GM12878 (cell line): Measurements from ENCODE around the gene ITGA1. TPM values are rescaled to one million over a fixed set of nuclear protein-coding genes. Genes with fewer than 3 reads are reported as not detected.
"Not testable (repeated sequence)": the region's sequence is repeated elsewhere in the genome, so short reads cannot be mapped to it uniquely, and the experiment has no call there.

ENCODE experiments used
- ATAC-seq: fragments of 200-7000 bp; cut with Tn5 transposase; 3 replicates; pipeline ENCODE4 v1.9.1; 2020; ENCODE audit warnings: mild to moderate bottlenecking, moderate library complexity
- BruUV-seq: library from RNA; stranded (reverse); fragments of 400-500 nt; replicated peaks from 2 replicates; lab custom pipeline; 2021; lab: Mats Ljungman, UMichigan
- CTCF ChIA-PET: fragments of 300-600 bp; sonication (Branson Sonifier 250); formaldehyde crosslinking; extraction: SDS; loops from one replicate; lab custom pipeline; 2021; ENCODE audit warnings: inconsistent platforms; lab: Yijun Ruan, JAX
- POLR2A ChIA-PET: fragments of 350-600 bp; formaldehyde crosslinking; extraction: SDS; loops from one replicate; lab custom pipeline; 2021; ENCODE audit warnings: inconsistent platforms; lab: Charles Lee
- RAD21 ChIA-PET: fragments of 300-600 bp; sonication (Branson Sonifier 250); formaldehyde crosslinking; loops from one replicate; lab custom pipeline; 2023; ENCODE audit warnings: antibody characterized with exemption; ENCODE audit not compliant: unreplicated experiment; lab: Charles Lee
- SMC1A ChIA-PET: fragments of 300-600 bp; sonication (Branson Sonifier 250); formaldehyde crosslinking; loops from one replicate; lab custom pipeline; 2023; ENCODE audit not compliant: unreplicated experiment, uncharacterized antibody; lab: Charles Lee
- DNase-seq: peaks from one replicate; pipeline ENCODE4 v3.0.0-alpha.2; 2011; ENCODE audit warnings: low read depth, low spot score
- FAIRE-seq: peaks from 3 replicates; lab custom pipeline; 2011; peaks lifted over from hg19 to GRCh38; lab: Jason Lieb, UNC
- H2AFZ ChIP-seq: 2 replicates; pipeline ENCODE4 v1.6.0; 2011; ENCODE audit warnings: low read depth, low read length, control low read depth; ENCODE audit not compliant: control insufficient read depth
- H3K27ac ChIP-seq: 2 replicates; pipeline ENCODE4 v1.5.1; 2011; ENCODE audit warnings: control low read depth; ENCODE audit not compliant: control insufficient read depth, insufficient read depth
- H3K27me3 ChIP-seq, 2 experiments: replicated peaks in 1 of 2; 2 replicates each; pipeline versions ENCODE4 v1.6.0 to v1.6.1; 2011; ENCODE audit warnings: low read length in 1 of 2; ENCODE audit not compliant: control insufficient read depth in 2 of 2, insufficient read depth in 2 of 2
- H3K36me3 ChIP-seq, 2 experiments: 2 replicates each; pipeline ENCODE4 v1.5.1; 2011; ENCODE audit warnings: low read length in 1 of 2; ENCODE audit not compliant: control insufficient read depth in 2 of 2, insufficient read depth in 2 of 2
- H3K4me1 ChIP-seq: 2 replicates; pipeline ENCODE4 v1.6.1; 2011; ENCODE audit warnings: mild to moderate bottlenecking, low read length, moderate library complexity, mixed read lengths; ENCODE audit not compliant: control insufficient read depth, insufficient read depth
- H3K4me2 ChIP-seq: 2 replicates; pipeline ENCODE4 v1.6.0; 2011; ENCODE audit warnings: control low read depth; ENCODE audit not compliant: control insufficient read depth, insufficient read depth
- H3K4me3 ChIP-seq: fragments of 200-600 bp; sonication (generic); 2 replicates; pipeline ENCODE4 v1.5.1; 2016
- H3K79me2 ChIP-seq: 2 replicates; pipeline ENCODE4 v1.6.0; 2011; ENCODE audit warnings: low read length; ENCODE audit not compliant: control insufficient read depth, insufficient read depth
- H3K9ac ChIP-seq: 2 replicates; pipeline ENCODE4 v1.8.0; 2011; ENCODE audit warnings: low read length, control low read depth, mixed read lengths; ENCODE audit not compliant: control insufficient read depth, insufficient read depth
- H3K9me3 ChIP-seq: replicated peaks from 3 replicates; pipeline ENCODE4 v1.5.1; 2011; ENCODE audit warnings: mild to moderate bottlenecking, low read length; ENCODE audit not compliant: control insufficient read depth, insufficient read depth
- H4K20me1 ChIP-seq: 2 replicates; pipeline ENCODE4 v1.6.0; 2011; ENCODE audit not compliant: control insufficient read depth, insufficient read depth
- HCFC1 ChIP-seq: fragments of 150-350 bp; IDR thresholded peaks from 2 replicates; pipeline ENCODE4 v1.6.1; 2014; ENCODE audit warnings: low read length
- NFXL1 ChIP-seq: fragments of 450-650 bp; IDR thresholded peaks from 2 replicates; pipeline ENCODE4 v1.6.1; 2017; ENCODE audit warnings: antibody characterized with exemption, mild to moderate bottlenecking, borderline replicate concordance
- PML ChIP-seq: IDR thresholded peaks from 2 replicates; pipeline ENCODE4 v1.6.1; 2012; ENCODE audit warnings: low read length, inconsistent platforms
- POLR2A ChIP-seq: IDR thresholded peaks from 2 replicates; pipeline ENCODE4 v1.6.1; 2011; ENCODE audit warnings: low read depth, mild to moderate bottlenecking, low read length
- RFX5 ChIP-seq: IDR thresholded peaks from 2 replicates; pipeline ENCODE4 v1.6.1; 2011; ENCODE audit warnings: low read depth, low read length, improper control_type of control experiment
- USF2 ChIP-seq: IDR thresholded peaks from 2 replicates; pipeline ENCODE4 v1.6.1; 2011; ENCODE audit warnings: low read depth, low read length, improper control_type of control experiment, borderline replicate concordance
- ZNF274 ChIP-seq: IDR thresholded peaks from one replicate; pipeline ENCODE4 v1.8.0; 2011; ENCODE audit not compliant: insufficient read length, insufficient read depth
- ZNF622 ChIP-seq: fragments of 450-650 bp; IDR thresholded peaks from 2 replicates; pipeline ENCODE4 v1.6.1; 2017; ENCODE audit warnings: mild to moderate bottlenecking, inconsistent platforms
- WGBS: methylation state at CpG from one replicate; pipeline ENCODE4 v1.1.6; 2016; ENCODE audit warnings: low lambda C conversion rate; ENCODE audit not compliant: insufficient replicate concordance, insufficient coverage; ENCODE audit errors: missing lambda C conversion rate; 5-methylcytosine and 5-hydroxymethylcytosine counted together
- in situ Hi-C: fragments of 300-500 bp; cut with MboI; formaldehyde crosslinking; loops from 9 replicates; pipeline ENCODE4 v1.14.3; 2018; ENCODE audit warnings: mixed read lengths
- intact Hi-C: fragments of 100-400 bp; cut with micrococcal nuclease; formaldehyde crosslinking; loops from one replicate; pipeline ENCODE4 v1.14.2; 2022; ENCODE audit not compliant: unreplicated experiment
- polyA plus RNA-seq, 11 experiments: library from polyadenylated mRNA; depleted of rRNA in 4 of 11; unstranded in 6 of 11; stranded (reverse) in 5 of 11; fragments of >200 nt; fragmentation: Nextera tagmentation in 4 of 11; fragmentation: Illumina TruSeq in 1 of 11; extraction: Ambion mirVana in 4 of 11; extraction: Trizol in 1 of 11; gene quantifications; 1 replicate in 1 of 11; 2 replicates in 10 of 11; pipeline versions ENCODE4 v1.2.1 to v1.2.3, GENCODE V29; 2011 to 2016; ENCODE audit warnings: inconsistent platforms in 2 of 11, missing spikeins in 2 of 11, low read depth in 1 of 11
- total RNA-seq, 4 experiments: library from RNA; depleted of rRNA in 3 of 4; stranded (reverse); fragments of >200 nt in 3 of 4; fragmentation: Illumina TruSeq in 1 of 4; extraction: Trizol in 1 of 4; gene quantifications; 2 replicates each; pipeline versions ENCODE4 v1.2.1 to v1.2.3, GENCODE V29; 2013 to 2021

Gene ITGA1
- total and polyA plus RNA-seq, 10 of the 15 experiments (the other 5 are each of a cell fraction or from before 2014, with no cell fraction given): 0.02 to 0.56 (median 0.19) TPM

- BruUV-seq: not testable (repeated sequence)
Measured at GRCh38 chr5:52848688-52849087, 61.0 kb downstream of the ITGA1 start.

GRCh38 chr5:52849544-52849943 is 61.8 kb downstream of the ITGA1 start:
- CTCF ChIA-PET: interaction anchor here (0.7 kb wide), 1 partner anchor 55 kb away, joined by 4 read pairs; no protein-coding TSS in a partner anchor
- H3K4me1 ChIP-seq: no peaks in the 10 kb centered on the region
- TF ChIP-seq NFXL1 (no peak), RFX5 (no peak), USF2 (no peak), ZNF622 (no peak), ZNF274 (no peak), PML (no peak), HCFC1 (no peak), POLR2A (no peak)
- no peaks in the 10 kb centered on the region for H3K9me3 ChIP-seq
- FAIRE-seq (no peak), DNase-seq (no peak), ATAC-seq (no peak)
- intact Hi-C loops (no loop called here), in situ Hi-C loops (no loop called here)
- no peaks in the 10 kb centered on the region for H3K36me3 ChIP-seq
- no peak overlapping the region for H3K9ac ChIP-seq
- RAD21 ChIA-PET: no interaction called here
- H4K20me1 ChIP-seq: no peaks in the 10 kb centered on the region
- 60% methylated on average over 3 of the region's 3 CpGs for WGBS
- SMC1A ChIA-PET: interaction anchor here (0.7 kb wide), 1 partner anchor 58 kb away, joined by 3 read pairs; no protein-coding TSS in a partner anchor
- no TSS peak for BruUV-seq
- H3K79me2 ChIP-seq: no peaks in the 10 kb centered on the region
- no peak overlapping the region for H3K4me3 ChIP-seq
- no peaks in the 10 kb centered on the region for H3K27me3 ChIP-seq
- H3K27ac ChIP-seq: no peak overlapping the region
- no peak overlapping the region for H2AFZ ChIP-seq
- POLR2A ChIA-PET: no interaction called here
- H3K4me2 ChIP-seq: no peak overlapping the region

More at GRCh38 chr5:52848688-52849087, 61.0 kb downstream of the ITGA1 start:
- SMC1A ChIA-PET, H3K9ac ChIP-seq, H3K9me3 ChIP-seq, H3K27me3 ChIP-seq, CTCF ChIA-PET, H3K4me2 ChIP-seq, H3K36me3 ChIP-seq, H2AFZ ChIP-seq, intact Hi-C loops, H3K27ac ChIP-seq, H3K79me2 ChIP-seq, in situ Hi-C loops, FAIRE-seq, ATAC-seq, H3K4me1 ChIP-seq, POLR2A ChIA-PET, DNase-seq, H3K4me3 ChIP-seq, H4K20me1 ChIP-seq, RAD21 ChIA-PET: not testable (repeated sequence)
- WGBS: 66% methylated on average over 4 of the region's 5 CpGs
